GM12873 (cell line): Measurements from ENCODE around the gene SFXN4.

ENCODE experiments used
- TF ChIP-seq, protein P1 (sequence below): IDR thresholded peaks from 2 replicates; pipeline ENCODE4 v1.5.1; 2012; ENCODE audit warnings: low read depth, mild to moderate bottlenecking, moderate library complexity, low read length, control low read depth; ENCODE audit not compliant: insufficient read depth; ENCODE audit errors: missing control alignments

The SFXN4 gene

DNA sequence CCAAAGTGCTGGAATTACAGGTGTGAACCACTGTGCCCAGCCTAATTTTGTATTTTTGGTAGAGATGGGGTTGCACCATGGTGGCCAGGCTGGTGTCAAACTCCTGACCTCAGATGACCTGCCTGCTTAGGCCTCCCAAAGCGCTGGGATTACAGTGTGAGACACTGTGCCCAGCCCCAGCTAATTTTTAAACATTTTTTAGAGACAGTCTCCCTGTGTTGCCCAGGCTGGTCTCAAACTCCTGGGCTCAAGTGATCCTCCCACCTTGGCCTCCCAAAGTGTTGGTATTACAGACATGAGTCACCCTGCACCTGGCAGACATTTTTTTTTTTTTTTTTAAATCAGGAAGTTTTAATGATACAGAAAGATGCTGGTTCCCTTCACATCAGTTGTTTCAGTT lies 46.1 kb downstream of the SFXN4 start:
- TF ChIP-seq, protein P1, sequence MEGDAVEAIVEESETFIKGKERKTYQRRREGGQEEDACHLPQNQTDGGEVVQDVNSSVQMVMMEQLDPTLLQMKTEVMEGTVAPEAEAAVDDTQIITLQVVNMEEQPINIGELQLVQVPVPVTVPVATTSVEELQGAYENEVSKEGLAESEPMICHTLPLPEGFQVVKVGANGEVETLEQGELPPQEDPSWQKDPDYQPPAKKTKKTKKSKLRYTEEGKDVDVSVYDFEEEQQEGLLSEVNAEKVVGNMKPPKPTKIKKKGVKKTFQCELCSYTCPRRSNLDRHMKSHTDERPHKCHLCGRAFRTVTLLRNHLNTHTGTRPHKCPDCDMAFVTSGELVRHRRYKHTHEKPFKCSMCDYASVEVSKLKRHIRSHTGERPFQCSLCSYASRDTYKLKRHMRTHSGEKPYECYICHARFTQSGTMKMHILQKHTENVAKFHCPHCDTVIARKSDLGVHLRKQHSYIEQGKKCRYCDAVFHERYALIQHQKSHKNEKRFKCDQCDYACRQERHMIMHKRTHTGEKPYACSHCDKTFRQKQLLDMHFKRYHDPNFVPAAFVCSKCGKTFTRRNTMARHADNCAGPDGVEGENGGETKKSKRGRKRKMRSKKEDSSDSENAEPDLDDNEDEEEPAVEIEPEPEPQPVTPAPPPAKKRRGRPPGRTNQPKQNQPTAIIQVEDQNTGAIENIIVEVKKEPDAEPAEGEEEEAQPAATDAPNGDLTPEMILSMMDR: no peak

- TF ChIP-seq, protein P1: no peak
These were observed 47.3 kb downstream of the SFXN4 start for GRCh38 chr10:119118231-119118630.

DNA sequence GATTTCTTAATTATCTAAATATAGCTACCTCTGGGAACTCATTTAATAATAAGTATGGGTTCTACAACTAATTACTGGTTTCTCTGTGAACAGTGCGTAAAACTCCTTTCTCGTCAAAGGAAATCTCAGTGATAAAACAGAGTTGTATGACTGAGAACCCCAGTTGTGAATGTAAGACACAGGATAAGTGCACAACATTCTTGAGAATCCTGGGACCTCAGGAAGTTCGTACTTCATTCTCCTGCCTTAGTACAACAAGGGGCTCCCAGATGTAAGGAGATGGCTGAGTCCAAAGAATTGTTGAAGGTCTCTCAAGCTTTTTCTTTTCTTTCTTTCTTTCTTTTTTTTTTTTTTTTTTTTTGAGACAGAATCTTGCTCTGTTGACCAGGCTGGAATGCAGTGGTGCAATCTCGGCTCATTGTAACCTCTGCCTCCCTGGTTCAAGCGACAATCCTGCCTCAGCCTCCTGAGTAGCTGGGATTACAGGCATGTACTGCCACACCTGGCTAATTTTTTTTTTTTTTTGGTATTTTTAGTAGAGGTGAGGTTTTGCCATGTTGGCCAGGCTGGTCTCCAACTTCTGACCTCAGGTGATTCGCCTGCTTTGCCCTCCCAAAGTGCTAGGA lies 49.1 kb downstream of the SFXN4 start:
- TF ChIP-seq, protein P1: no peak

DNA sequence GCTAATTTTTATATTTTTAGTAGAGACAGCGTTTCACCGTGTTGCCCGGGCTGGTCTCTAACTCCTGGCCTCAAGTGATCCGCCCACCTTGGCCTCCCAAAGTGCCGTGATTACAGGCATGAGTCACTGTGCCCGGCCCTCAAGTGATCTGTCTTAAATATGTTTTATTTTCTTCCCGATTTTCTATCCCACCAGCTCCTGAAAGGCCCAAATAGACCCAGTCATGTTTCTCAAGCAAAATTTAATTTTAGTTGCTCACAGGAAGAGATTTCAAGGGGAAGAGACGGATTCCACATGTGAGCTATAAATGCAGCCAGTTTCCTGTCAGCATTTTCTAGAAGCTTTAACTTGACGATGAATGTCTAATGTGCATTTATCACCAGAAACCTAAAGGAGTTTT lies 49.6 kb downstream of the SFXN4 start:
- TF ChIP-seq, protein P1: no peak

DNA sequence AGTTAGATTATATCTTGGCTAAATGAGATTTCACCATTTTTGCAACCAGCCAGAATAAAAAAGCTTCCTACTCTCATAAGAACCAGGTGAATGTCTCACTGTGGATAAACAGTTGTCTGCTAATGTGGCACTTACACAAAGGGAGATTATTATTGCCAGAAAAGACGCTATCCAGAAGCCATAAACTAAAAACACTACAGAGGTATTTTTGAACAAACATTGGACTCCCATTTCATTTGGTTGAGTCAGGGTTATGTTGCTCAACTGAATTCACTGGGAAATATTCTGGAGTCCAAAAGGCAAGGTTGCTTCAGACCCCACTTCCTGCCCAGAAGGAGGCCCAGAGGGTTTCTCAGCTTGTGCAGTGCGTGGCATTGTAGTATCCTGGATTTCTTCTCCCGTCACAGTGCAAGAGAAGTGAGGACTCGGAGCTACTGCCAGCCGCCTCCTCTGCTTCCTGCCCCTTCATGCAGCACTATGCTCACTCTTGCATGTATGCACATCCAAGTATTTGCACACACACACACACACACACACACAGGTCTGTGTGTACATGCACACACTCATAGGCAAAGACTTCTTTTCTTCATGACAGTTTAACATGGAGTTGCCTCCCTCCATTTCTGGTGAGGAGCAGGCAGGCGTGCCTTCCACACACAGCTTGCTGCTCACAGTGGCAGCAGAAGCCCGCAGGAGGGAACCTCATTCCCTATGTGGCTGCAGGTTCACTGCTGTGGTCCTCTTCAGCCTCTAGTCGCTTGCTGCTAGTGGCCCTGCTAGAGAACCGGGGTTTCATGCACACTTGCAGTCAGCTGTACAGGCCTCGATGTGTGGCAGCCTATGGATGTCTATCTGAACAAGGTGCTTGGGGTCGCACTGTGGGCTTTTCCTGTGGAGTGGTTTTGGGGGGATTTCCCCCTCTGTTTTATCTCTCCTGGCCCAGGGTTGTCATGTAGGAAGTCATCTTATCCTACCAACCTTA lies 51.5 kb downstream of the SFXN4 start:
- TF ChIP-seq, protein P1: no peak

DNA sequence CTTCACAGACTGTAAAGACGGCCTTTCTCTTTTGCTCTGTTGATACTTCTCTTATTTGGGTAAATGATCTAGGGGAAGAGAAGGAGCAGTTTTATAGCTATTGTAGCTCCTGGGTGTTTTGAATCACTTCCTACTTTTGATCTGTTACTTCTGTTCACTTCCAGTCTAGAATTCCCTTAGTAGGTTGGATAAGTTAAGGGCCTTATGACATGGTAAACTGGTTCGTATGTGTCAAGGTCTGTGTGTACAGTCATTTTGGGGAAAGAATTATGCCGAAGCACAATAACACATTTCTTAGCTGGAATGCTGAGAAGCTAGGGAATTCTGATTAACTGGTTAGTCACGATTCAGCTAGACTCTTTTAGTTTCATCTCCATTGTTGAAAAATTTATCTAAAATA lies 53.5 kb downstream of the SFXN4 start:
- TF ChIP-seq, protein P1: no peak

DNA sequence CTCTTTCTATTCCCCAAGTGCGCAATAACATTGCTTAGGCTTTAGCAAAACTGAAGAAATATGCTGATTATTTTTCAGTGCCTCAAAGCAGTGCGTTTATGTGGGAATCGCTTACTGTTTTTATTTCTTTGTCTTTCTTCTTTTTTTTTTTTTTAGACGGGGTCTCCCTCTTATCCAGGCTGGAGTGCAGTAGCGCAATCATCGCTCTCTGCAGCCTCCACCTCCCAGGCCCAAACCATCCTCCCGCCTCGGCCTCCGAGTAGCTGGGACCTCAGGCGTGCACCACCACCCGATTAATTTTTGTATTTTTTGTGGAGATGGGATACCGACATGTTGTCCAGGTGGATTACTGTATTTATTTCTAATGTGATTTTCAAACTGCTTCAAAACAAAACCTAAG lies 60.4 kb downstream of the SFXN4 start:
- TF ChIP-seq, protein P1: no peak
